HG03520 (cell line): ENCODE data around the gene KIF26A.

ENCODE experiments used
- ATAC-seq: cut with Tn5 transposase; IDR thresholded peaks from one replicate; pipeline ENCODE4 v1.9.1; 2021; ENCODE audit warnings: mild to moderate bottlenecking, moderate library complexity; ENCODE audit not compliant: unreplicated experiment

Gene KIF26A

GRCh38 chr14:104190396-104191000 is 52.1 kb downstream of the KIF26A start:
- ATAC-seq, result no peak

GRCh38 chr14:104191409-104191997 is 53.1 kb downstream of the KIF26A start:
- no peak for ATAC-seq

DNA sequence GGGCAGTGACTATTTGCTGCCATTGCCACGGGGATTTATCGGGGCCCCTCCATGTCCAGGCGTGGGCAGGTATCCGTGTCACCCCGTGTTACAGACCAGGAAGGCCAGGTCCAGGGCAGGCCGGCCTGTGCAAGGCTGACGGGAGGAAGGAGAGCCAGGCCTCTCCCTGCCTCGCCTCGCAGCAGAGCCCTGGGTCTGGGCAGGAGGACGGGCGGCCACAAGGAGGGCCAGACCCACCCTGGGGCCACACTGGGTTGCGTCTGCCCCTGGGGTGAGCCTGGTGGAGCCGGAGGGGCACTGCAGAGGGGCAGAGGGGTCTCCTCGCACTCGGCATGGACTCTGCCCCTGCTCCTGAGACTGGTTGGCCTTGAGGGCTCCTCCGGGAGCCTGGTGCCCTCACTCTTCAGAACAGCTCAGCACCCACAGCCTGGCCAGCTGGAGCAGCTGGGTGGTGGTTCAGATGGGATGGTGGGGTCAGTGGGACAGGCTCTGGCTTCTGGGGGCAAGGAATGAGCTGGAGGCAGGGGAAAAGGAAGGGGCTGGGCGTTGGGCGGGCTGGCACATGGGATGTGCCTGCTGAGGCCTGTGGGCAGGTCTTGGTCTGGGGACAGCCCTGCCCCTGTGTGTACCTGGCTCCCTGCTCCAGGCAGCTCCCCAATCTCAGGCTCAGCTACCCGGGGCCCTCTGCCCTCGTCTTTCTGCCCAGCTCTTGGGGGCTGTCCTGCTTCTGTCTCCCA is 53.9 kb downstream of the KIF26A start:
- no peak for ATAC-seq

GRCh38 chr14:104192883-104193245 is 54.5 kb downstream of the KIF26A start:
- no peak for ATAC-seq

GRCh38 chr14:104194016-104194415 is 55.6 kb downstream of the KIF26A start:
- no peak for ATAC-seq

GRCh38 chr14:104194716-104195115 is 56.3 kb downstream of the KIF26A start:
- ATAC-seq, result no peak

DNA sequence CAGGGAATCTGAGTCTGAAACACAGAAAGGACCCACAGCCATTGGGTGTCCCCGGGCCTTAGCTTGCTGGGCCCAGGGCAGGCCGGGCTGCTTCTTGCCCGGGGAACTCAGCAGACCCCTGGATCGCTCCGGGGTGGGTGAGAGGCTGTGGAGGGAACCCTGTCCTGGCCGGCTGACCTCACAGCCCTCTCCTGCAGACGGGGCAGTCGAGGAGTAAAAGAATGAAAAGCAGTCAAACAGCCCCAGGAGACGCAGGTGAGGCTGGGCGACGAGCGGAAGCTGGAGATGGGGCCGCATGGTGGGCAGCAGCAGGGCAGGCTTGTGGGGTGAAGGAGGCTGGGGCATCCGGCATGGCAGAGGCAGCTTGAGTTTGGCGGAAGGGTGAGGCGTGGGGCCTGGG is 57.0 kb downstream of the KIF26A start:
- ATAC-seq, result no peak

DNA sequence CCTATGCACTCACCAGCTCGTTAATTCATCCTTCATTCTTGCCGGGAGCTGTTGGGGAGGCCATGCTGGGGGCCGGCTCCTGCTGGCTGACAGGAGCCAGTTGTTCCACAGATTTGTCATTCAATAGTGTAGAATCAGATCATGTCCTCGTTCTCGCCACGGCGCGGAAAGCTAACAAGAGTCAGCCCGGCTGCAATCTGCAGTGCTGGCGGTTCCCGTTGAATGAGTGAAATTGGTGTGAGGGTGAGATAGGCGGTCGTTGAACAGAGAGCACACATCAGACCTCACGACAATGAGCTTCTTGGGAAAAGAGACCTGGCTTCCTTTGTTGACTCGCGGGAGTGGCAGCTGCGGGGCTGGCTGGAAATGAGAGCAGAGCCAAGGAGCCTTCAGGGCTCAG is 57.5 kb downstream of the KIF26A start:
- no peak for ATAC-seq

DNA sequence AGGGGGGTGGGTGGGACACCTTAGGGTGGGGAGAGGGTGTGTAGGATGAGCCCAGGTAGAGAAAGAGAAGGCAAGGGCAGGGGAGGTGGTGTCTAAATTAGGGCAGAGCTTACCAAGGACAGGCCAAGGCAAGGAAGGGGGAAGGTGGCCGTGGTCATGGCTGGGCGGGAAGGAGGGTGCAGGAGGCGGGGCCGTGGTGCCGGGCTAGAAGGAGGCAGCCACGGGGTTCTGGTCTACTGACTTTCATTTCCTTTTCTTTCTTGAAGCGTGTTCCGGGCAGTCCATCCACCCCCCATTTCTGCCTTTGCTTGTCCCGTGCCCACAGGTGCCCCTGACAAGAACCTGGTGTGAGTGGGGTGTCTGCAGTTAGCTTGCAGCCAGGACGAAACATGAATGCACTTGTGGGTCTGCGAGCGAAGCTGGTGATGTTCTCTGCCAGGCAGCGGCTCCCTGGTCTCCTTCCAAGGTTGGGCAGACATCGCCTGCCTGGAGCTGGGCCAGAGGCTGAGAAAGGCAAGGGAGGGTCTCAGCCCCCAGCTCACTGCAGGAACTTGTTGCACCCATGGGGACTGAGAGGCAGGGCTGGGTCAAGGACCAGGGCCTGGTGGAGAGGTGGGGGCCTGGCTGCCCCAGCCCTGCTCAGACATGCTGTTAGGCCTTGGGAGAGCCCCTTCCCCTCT is 58.2 kb downstream of the KIF26A start:
- ATAC-seq, result no peak

GRCh38 chr14:104197449-104198247 is 59.3 kb downstream of the KIF26A start:
- no peak for ATAC-seq

DNA sequence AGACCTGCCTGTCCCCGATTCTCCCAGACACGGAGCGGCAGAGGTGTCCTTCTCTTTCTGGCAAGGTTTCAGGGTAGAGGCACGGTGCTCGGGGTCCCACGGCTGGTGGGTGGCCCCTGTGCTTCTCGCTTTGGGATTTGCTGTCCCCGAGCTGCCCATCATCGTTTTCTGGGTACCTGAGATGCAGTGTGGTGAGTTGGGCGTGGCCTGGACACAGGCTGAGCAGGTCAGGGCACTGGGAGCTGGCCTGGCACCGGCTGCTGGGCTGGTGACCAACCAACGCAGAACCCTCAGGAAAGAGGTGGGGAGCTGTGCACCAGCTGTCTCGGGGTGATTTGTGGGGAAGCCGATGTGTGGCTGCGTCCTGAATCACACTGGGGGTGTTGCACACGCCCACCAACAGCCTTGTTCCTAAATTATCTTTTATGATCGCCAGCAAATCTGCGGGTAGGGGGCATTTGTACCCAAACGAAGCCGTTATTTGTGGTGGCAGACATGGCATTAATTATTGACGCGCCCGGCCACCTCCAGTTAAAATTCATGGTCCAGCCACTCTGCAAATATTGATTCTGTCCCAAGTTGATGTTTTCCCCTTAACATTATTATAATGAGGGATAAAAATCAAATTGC is 61.0 kb downstream of the KIF26A start:
- ATAC-seq, result no peak

GRCh38 chr14:104200106-104200505 is 61.7 kb downstream of the KIF26A start:
- ATAC-seq, result no peak

DNA sequence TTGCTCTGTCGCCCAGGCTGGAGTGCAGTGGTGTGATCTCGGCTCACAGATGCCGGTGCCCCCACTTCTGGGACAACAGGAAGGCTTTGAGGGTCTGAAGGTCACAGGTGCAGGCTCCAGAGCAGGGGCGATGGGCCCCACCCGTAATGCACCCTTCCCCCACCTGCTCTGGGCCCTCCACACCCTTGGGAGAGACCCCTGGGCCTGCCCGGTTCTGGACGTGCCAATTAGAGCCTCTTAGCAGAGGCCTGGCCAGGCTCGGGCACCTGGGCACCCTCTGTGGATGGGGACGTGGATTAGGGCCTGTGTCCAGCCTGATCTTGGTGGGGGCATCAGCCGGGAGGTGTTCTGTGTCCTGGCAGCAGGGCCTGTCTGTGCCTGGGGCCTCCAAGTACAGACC is 62.2 kb downstream of the KIF26A start:
- no peak for ATAC-seq

- no peak for ATAC-seq
These were observed 62.7 kb downstream of the KIF26A start for GRCh38 chr14:104201063-104201462.

GRCh38 chr14:104201496-104201895 is 63.1 kb downstream of the KIF26A start:
- no peak for ATAC-seq

DNA sequence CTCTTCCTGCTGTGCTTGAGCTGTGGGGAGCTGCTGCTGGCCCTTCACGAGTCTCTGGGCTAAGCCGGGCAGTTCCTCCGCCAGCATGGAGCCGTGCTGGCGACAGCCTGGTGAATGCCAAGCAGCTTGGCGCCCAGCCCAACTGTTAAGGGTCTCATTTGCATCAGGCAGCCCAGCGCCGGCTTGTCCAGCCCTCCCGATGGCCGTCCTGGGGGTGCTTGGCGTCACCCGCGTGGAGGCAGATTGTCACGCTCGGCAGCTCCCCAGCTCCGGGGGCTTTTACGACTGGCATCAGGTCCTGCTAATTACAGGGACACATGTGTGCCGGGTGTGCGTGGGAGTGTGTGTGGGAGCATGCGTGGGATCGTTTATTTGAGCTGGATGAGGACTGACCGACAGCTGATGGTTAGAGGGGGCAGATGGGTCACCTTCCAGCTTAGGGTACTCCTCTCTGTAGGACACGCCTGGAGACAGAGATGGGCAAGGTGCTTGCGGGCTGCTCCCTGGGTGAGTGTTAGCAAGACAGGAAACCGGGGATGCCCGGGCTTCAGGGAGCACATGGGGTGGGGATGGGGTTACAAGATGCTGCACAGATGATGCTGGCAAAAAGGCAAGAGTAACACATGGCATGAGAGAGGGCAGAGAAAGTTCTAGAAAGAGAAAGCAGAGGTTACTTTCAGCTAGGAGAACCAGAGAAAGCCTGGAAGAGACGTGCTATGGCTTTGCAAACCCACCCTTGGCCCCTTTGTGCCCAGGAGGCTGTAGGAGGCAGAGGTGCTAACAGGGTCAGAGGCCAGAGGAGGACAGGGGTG is 64.1 kb downstream of the KIF26A start:
- no peak for ATAC-seq

- ATAC-seq, result no peak
These were observed 64.7 kb downstream of the KIF26A start for GRCh38 chr14:104203071-104203425.

DNA sequence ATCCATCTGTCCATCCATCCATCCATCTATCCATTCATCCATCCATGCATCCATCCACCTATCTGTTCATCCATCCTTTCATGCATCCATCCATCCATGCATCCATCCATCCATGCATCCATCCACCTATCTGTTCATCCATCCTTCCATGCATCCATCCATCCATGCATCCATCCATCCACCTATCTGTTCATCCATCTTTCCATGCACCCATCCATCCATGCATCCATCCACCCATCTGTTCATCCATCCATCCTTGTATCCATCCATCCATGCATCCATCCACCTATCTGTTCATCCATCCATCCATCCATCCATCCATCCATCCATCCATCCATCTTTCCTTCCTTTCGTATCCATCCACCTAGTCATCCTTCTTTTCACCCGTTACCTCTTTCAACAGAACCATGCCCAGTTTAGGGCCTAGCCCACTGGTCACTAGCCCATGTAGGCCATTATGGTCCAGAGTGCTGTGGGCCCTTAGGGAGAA is 66.3 kb downstream of the KIF26A start:
- ATAC-seq, result no peak

DNA sequence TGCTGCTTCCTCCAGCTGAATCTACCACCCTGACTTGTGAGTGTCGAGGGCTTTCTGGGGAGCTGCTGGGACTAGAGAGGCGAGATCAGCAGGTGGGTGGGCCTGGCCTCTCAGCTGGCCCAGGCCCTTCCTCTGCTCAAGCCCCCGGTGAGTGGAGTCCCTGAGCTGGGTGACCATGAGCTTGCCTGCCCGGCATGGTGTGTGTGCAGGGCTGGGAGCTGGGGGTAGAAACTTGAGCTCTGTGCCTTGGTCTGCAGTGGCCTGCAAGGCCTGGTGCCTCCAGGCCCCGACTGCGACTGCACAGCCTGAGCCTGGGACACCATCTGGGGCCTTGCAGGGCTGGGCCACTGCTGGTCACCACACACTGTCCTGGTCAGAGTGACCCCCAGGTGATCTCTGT is 67.4 kb downstream of the KIF26A start:
- ATAC-seq, result no peak
